ENCODE results near the gene AGR2.
"Not testable (repeated sequence)": the region's sequence is repeated elsewhere in the genome, so short reads cannot be mapped to it uniquely, and the experiment has no call there.

Gene AGR2

DNA sequence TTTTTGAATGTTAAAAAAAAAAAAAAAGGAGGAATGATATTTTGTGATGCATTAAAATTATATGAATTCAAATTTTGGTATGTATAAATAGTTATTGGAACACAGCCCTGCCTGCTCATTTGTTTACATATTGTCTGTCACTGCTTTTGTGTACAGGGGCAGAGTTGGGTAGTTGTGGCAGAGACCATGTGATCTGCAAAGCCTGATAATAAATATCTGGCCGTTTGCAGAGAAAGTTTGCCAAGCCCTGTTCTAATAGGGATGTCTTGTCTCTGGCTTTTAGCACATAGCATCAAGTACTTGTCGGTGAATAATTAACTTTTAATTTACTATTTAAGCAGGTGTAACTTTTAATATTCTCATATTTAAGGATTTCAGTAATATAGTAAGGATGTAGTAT, 31.5 kb downstream of the AGR2 start:
- DNase-seq: no peak

DNA sequence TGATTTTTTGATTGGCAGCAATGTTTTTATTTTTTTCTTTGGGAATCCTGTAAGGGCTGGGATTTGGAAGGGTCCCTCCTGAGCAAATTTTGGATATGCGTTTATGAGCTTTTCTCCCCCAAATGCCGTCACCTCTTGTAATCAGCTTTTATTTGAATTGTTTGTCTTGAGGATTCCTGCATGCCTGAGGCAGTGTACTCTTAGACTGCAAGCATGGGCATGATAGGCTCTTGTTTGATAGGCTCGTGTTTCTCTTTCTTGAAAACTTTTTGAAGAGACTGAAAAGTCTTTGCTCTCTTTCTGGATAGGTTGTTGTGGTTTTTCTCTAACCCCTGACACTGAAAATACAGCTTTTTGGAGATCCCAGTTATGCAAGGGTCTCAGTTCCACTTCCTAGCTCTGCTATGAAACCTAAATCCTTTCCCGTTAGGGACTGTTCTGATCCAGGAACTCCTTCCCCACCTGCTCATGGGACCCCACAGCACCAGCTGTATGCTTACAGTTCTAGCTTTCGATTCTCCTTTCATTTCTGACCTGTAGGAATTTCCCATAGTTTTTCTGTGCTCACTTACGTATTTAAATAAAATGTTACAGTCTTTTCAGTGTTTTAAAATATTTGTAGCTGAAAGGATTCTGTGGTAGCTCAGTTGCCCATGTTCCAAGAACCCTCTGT, 34.0 kb downstream of the AGR2 start:
- DNase-seq: no peak

DNA sequence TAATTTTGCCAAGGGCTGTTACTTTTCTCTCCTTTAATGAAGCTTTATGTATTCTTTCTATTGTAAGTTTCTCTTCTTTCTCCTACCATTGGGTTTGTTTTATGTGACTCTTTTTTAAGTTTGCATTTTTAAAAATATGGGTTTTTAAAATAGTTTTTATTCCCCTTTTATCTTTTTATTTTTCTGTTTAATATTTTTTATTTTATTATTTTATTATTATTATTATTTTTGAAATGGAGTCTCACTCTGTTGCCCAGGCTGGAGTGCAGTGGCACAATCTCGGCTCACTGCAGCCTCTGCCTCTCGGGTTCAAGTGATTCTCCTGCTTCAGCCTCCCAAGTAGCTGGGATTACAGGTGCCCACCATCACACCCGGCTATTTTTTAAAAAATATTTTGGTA, 34.8 kb downstream of the AGR2 start:
- DNase-seq: not testable (repeated sequence)

DNA sequence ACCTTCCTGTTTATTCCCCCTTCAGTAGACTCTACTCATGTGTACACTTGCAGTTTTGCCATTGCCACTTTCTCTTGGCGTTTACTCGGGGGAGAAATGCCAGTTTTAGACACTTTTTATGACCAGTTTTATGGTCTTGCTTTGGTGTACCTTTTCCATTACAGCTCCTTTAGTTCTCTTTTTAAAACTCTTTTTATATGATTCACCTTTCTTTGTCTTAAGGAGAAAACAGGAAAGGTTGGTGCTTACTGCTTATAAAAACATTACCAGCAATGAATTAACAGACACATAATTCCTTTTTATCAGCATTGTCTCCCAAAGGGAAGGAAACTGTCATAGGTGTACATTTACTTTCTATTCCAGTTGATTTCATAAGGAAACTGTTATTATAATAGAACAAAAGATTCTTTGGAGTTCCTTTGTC, 39.4 kb downstream of the AGR2 start:
- no peak for DNase-seq

DNA sequence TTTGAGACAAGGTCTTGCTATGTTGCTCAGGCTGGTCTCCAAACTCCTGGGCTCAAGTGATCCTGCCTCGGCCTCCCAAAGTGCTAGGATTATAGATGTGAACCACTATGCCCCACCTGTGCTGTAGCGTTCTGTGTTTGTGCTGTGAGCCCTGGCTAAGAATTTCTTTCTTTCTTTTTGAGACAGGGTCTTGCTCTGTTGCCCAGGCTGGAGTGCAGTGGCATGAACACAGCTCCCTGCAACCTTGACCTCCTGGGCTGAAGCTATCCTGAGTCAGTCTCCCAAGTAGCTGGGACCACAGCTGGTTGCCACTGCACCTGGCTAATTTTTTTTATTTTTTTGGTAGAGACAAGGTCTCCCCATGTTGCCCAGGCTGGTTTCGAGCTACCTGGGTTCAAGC, 39.9 kb downstream of the AGR2 start:
- DNase-seq: no peak

DNA sequence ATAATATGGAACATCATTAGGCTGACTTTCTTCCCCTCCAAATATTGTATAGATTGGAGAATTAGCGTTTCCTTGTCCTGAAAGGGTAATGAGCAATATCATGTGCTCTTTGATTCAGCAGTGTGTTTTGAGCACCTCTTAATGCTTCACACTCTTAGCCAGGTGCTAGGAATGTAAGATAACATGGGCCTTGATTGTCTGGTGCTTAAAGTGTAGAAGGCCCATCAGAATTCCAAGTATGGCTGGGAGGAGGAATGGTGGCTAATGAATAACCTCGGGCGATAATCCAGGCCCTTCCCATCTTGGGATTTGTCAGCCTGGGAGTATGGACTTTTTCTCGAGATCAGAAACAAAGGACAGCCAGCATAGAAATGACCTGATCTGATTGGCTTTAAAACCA, 42.6 kb downstream of the AGR2 start:
- DNase-seq: no peak

DNA sequence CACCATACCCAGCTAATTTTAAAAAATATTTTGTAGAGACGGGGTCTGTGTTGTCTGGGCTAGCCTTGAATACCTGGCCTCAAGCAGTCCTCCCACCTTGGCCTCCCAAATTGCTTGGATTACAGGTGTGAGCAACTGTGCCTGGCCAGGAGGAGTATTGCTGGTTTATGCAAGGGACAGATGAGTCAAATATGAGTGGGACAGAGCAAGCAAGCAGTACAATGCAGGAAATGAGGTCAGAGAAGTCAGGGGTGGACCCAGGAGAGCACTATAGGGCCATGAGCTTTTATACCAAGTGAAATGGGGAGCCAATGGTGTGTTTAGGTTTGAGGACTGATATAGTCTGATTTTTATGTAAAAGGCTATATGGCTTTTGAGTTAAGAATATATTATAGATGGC, 45.0 kb downstream of the AGR2 start:
- no peak for DNase-seq

DNA sequence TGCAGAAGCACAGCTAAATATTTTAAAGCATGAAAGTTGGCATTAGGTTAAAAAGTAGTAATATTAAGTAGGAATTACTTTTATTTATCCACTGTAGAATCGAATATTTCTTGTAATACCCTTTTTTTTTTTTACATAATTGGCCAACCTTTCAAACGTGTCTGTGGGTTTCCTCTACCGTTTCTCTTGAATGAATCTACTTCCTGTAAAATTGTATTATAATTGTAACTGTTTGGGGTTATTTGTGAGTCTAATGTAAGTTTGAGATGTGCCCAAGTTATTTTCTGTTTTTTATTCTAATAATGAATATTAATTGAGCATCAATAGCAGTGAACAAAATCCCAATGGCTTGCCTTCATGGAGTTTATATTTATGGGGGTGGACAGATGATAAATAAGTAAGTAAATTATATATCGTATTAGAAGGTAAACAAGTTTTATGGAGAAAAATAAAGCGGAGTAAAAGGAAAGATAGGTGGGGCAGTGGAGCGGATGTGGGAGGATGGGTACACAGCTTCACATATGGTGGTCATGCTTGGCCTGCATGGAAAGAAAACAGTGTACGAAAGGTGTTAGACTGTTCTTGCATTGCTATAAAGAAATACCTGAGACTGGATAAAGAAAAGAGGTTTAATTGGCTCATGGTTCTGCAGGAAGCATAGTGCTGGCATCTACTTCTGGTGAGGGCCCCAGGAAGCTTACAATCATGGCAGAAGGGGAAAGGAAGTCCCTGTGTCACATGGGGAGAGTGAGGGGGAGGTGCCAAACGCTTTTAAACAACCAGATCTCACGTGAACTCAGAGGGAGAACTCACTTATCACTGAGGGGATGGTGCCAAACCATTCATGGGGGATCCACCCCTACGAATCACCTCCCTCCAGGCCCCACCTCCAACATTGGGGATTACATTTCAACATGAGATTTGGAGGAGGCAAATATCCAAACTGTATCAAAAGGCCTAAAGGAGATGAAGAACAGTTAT, 45.9 kb downstream of the AGR2 start:
- no peak for DNase-seq

DNA sequence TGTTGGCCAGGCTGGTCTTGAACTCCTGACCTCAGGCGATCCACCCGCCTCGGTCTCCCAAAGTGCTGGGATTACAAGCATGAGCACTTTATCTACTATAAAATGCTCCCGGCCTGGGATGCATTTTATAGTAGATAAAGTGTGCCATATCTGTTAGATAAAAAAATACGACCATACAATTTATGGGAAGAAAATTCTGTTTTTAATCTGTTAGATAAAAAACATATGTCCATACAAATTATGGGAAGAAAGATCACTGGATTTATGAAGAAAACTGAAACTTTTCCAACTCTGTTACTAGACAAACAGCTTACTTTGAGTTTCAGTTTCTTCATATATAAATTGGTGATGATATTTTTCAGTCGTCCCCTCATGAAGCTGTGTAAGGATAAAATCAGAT, 46.8 kb downstream of the AGR2 start:
- no peak for DNase-seq

DNA sequence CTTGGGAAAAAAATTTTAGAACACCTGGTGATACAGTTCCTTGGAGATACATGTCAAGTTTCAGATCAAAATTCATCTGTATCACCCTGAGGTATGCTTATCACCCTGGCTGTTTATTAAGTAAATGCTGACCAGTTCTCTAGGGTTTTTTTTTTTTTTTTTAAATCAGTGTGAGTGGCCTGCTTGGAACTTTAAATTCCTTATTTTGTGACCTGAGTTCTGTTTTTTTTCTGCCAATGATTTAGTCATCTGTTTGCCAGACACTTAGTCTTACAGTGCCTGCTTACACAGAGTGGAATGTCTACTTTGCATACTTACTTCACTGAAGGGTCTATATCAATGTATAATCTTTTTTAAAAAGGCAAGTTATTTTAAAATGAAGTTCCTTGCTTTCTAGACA, 49.4 kb downstream of the AGR2 start:
- DNase-seq: peak; percentile 22

DNA sequence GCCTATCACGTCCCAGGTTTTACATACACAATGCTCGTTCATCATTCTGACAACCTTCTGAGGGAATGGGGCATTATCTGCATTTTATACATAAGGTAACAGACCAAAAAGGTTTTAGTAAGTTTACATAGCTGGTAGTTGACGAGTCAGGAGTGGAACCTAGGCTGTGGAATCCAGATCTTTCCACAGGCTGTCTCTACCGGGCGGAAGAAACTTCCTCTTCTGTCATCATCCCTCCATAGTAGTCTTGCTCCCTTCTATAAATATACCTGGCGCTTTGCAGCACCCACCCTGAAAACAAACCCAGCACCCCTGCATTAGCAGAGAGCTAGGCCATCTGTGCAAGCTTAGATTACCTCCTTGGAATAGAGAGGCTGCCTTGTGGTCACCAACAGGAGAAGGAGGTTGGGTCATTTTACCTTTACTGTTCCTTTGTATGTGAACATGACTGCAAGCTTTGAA, 49.9 kb downstream of the AGR2 start:
- no peak for DNase-seq

DNA sequence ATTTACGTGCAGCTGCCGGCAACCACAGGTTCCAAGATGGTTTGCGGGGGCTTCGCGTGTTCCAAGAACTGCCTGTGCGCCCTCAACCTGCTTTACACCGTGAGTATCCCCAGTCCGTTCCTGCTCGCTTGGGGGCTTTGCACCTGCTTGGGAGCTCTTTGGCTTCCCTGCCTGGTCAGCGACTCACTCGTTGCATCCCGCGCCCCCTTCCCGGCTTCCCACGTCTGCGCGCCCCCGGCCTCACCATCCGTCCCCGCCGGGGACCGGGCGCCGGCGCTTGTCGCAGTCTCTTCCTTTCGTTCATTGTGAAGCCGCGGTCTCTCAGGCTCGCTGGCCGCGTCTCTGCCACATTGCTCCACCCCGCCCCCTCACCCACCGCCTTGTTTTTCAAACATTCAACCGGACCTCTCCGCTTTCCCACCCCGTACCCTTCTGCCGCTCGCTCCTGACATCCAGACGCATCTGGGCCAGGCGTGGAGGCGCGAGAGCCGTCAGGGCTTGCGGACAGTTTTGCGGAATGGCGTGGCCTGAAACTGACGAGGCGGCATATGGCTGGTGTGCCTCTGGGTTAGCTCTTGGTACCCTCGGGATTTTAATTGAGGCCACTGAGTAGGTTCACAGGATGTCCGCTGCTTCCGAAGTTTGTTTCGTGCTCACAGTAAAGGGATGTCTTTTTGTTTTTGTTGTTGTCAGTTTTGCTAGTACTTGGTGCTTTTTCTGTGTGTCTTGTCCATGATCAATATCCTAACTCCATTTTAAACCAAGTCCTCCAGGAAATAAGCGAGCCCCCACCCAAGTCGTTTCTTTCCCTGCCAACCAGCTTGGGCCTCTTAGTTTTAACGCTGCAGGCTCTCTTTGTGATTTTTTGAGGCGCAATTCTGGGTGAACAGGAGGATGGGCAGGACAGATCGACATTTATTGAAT, 50.6 kb downstream of the AGR2 start:
- DNase-seq: peak; percentile 26

DNA sequence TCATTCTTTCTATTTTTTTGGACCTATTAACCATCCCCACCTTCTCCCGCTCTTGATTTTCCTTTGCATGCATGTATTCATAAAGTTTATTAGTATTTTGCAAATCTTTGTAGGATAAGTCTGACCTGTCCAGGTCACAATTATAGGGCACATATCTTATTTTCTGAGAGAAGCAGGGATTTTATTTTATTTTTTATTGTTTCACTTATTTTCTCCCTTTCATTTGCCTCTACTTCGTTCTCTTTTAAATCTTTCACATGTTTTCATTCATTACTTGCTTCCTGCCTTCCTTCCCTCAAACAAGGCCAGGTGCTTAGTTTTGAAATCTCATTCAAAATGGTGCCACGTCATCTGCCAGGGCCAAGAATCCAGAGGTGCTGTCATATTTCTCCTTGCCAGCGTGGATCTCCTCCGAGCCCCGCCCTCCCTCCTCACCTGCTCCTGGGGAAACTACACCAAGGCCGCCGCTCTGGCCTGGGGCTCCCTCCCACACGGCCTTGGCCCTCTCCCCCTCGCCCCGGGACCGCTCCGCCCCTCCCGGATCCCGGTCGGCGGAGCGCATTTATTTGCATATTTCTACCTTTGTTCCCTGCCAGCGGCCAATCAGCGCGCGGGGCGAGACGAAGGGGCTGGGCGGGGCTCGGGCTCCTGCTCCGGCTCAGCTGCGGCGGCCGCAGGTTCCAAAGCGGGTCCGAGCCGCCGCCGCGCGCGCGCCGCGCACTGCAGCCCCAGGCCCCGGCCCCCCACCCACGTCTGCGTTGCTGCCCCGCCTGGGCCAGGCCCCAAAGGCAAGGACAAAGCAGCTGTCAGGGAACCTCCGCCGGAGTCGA, 51.5 kb downstream of the AGR2 start, which contains the start of gene TSPAN13:
Gene TSPAN13, plus strand, starts transcription at position 654 of the 830 bp plus-strand sequence. CDS start 213 bp downstream, outside the sequence.
- DNase-seq: peak; percentile 54

DNA sequence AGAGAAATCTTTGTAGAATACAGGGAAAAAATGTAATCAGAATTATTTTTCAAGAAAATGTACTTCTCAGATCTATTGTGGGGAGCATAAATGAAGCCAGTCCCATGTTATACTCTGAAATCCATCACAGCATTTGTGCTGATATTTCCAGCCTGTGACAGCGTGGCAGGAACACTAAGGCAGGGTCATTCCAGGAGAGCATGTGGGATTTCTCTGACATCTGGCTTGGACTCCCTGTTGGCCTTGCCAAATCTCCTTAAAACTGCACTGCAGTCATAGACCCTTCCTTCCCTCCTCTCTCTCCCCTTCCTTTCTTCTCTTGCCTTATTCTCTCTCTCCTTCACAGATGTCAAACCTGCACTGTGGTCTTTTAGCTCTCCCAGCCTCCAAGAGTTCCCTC, 57.7 kb downstream of the AGR2 start:
- peak; percentile 31 for DNase-seq

DNA sequence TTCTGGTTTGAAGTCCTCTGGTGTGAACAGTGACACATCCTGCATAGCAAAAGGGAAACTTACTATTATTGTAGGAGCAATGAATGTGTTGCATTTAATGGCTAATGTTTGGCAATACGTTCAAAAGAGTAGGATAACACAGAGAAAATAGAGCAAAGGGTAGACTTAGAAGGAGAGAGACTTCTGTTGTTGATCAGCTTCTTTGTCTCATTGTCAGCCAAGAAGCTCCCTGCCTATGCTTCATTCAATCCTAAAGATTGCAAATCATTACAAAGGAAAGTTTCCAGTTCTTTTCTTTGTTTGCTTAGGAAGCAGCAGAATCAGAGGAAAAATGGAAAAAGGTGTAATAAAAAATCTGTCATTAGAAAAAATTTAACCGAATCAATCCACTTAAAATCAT, 59.2 kb downstream of the AGR2 start:
- no peak for DNase-seq

DNA sequence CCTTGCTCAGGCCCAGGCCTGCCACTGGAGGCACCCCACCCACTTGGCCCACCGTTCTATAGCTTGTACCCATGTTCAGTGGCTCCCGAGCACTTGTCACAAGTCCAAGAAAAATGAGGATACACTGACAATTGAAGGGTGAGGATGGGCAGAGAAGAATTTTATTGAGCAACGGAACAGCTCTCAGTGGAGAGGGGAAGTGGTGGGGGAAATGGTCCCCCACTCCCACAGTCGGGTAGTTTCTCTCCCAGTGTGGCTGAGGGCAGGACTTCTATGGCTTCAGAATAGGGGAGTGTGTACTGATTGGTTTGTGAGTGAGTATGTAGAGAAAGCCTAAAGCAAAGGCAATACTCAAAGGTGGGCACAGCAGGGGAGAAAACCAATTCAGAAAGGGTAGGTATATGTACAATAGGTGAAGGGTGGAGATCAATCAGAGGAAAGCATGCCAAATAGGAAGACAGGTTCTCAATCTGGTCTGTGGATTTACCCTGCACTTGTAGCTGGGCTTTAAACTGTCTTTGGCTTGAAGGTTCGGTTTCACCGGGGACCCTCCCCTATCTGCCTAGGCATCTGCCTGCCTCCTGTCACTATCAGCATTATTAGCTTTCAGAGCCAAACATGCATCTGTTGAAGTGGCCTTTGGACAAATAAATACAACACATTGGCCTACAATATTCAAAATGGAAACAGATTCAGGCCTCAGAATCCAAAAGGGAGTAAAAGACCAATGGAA, 60.1 kb downstream of the AGR2 start:
- DNase-seq: no peak

DNA sequence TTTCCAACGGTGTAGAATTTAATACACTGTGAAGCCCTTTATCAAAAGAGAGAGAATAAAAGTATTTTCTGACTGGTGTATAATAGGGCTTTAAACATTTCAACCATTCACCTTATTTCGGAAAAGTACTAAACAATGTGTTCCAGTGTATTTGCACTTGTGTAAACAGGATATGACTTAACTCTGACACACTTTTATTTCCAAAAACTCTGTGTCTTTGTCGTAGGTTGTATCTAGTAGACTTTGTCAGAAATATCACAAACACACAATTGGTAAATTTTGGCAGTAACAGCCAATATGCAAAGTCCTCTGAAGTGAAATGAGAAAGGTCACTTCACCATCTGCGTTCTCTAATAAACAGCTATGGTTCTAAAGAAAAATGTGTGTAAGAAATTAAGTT, 61.6 kb downstream of the AGR2 start:
- DNase-seq: no peak

DNA sequence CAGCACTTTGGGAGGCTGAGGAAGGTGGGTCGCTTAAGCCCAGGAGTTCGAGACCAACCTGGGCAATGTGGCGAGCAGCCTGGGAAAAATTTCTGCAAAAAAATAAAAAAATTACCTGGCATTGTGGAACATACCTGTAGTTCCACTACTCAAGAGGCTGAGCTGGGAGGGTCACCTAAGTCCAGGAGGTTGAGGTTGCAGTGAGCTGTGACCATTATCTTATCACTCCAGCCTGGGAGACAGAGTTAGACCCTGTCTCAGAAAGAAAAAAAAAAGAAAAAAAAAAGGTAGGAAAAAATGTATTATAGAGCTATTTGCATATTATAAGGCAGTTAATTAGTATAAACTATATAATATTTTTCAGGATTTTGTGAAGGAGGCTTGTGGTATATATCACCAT, 62.3 kb downstream of the AGR2 start:
- DNase-seq: no peak

Data from fibroblast of upper back skin (primary cell).